ENCODE results near the gene PGM5. TPM values are rescaled to one million over a fixed set of nuclear protein-coding genes. Genes with fewer than 3 reads are reported as not detected.

The PGM5 gene
- total RNA-seq, 1 donor, result 0.36 TPM

- Histone ChIP-seq H3K27me3 (ENCODE audit: insufficient read depth, low read length) (no peaks in the 10 kb centered on the region), H3K27ac (ENCODE audit: low read depth, low read length) (no peak overlapping the region), H2AFZ (ENCODE audit: low read length) (no peak overlapping the region), H3K4me1 (ENCODE audit: insufficient read depth, low read length) (no peaks in the 10 kb centered on the region), H3K36me3 (ENCODE audit: insufficient read depth, low read length) (no peaks in the 10 kb centered on the region), H3K4me3 (ENCODE audit: insufficient read depth, low read length) (no peak overlapping the region), H4K20me1 (ENCODE audit: insufficient read depth, low read length) (no peaks in the 10 kb centered on the region), H3K79me2 (ENCODE audit: insufficient read depth, low read length) (no peaks in the 10 kb centered on the region), H3K9me3 (ENCODE audit: low read depth, low read length) (no peaks in the 10 kb centered on the region), H3K4me2 (ENCODE audit: insufficient read depth, low read length) (no peak overlapping the region)
- TF ChIP-seq CTCF (IDR thresholded peaks at IDR 0.05; ENCODE audit: extremely low read depth, low read depth, low read length), result no peak
- DNase-seq (ENCODE audit: insufficient read length, low spot score, missing footprints), result no peak
Observed at GRCh38 chr9:68533678-68534077, 177.3 kb downstream of the PGM5 start.

GRCh38 chr9:68536876-68537615, 180.6 kb downstream of the PGM5 start:
- H3K9me3 ChIP-seq (ENCODE audit: low read depth, low read length), result no peaks in the 10 kb centered on the region
- H2AFZ ChIP-seq (ENCODE audit: low read length), result no peak overlapping the region
- no peaks in the 10 kb centered on the region for H3K36me3 ChIP-seq (ENCODE audit: insufficient read depth, low read length)
- H3K4me2 ChIP-seq (ENCODE audit: insufficient read depth, low read length), result no peak overlapping the region
- H3K27ac ChIP-seq (ENCODE audit: low read depth, low read length), result no peak overlapping the region
- H3K27me3 ChIP-seq (ENCODE audit: insufficient read depth, low read length), result no peaks in the 10 kb centered on the region
- no peak overlapping the region for H3K4me3 ChIP-seq (ENCODE audit: insufficient read depth, low read length)
- no peaks in the 10 kb centered on the region for H4K20me1 ChIP-seq (ENCODE audit: insufficient read depth, low read length)
- H3K4me1 ChIP-seq (ENCODE audit: insufficient read depth, low read length), result no peaks in the 10 kb centered on the region
- no peak for DNase-seq (ENCODE audit: insufficient read length, low spot score, missing footprints)
- H3K79me2 ChIP-seq (ENCODE audit: insufficient read depth, low read length), result no peaks in the 10 kb centered on the region
- no peak for TF ChIP-seq CTCF (IDR thresholded peaks at IDR 0.05; ENCODE audit: extremely low read depth, low read depth, low read length)

GRCh38 chr9:68537616-68537880, 181.1 kb downstream of the PGM5 start:
- Histone ChIP-seq H3K79me2 (ENCODE audit: insufficient read depth, low read length) (no peaks in the 10 kb centered on the region), H3K27me3 (ENCODE audit: insufficient read depth, low read length) (no peaks in the 10 kb centered on the region), H3K9me3 (ENCODE audit: low read depth, low read length) (no peaks in the 10 kb centered on the region), H4K20me1 (ENCODE audit: insufficient read depth, low read length) (no peaks in the 10 kb centered on the region), H3K4me2 (ENCODE audit: insufficient read depth, low read length) (no peak overlapping the region), H3K4me3 (ENCODE audit: insufficient read depth, low read length) (no peak overlapping the region), H3K27ac (ENCODE audit: low read depth, low read length) (no peak overlapping the region), H2AFZ (ENCODE audit: low read length) (no peak overlapping the region), H3K36me3 (ENCODE audit: insufficient read depth, low read length) (no peaks in the 10 kb centered on the region), H3K4me1 (ENCODE audit: insufficient read depth, low read length) (no peaks in the 10 kb centered on the region)
- TF ChIP-seq CTCF (IDR thresholded peaks at IDR 0.05; ENCODE audit: extremely low read depth, low read depth, low read length), result no peak
- no peak for DNase-seq (ENCODE audit: insufficient read length, low spot score, missing footprints)

GRCh38 chr9:68538200-68538599, 181.8 kb downstream of the PGM5 start:
- H3K4me1 ChIP-seq (ENCODE audit: insufficient read depth, low read length), result no peaks in the 10 kb centered on the region
- no peak overlapping the region for H3K27ac ChIP-seq (ENCODE audit: low read depth, low read length)
- TF ChIP-seq CTCF (IDR thresholded peaks at IDR 0.05; ENCODE audit: extremely low read depth, low read depth, low read length), result no peak
- H3K27me3 ChIP-seq (ENCODE audit: insufficient read depth, low read length), result no peaks in the 10 kb centered on the region
- no peaks in the 10 kb centered on the region for H3K79me2 ChIP-seq (ENCODE audit: insufficient read depth, low read length)
- no peak overlapping the region for H3K4me2 ChIP-seq (ENCODE audit: insufficient read depth, low read length)
- H3K36me3 ChIP-seq (ENCODE audit: insufficient read depth, low read length), result no peaks in the 10 kb centered on the region
- no peak overlapping the region for H3K4me3 ChIP-seq (ENCODE audit: insufficient read depth, low read length)
- no peak overlapping the region for H2AFZ ChIP-seq (ENCODE audit: low read length)
- DNase-seq (ENCODE audit: insufficient read length, low spot score, missing footprints), result no peak
- H3K9me3 ChIP-seq (ENCODE audit: low read depth, low read length), result no peaks in the 10 kb centered on the region
- H4K20me1 ChIP-seq (ENCODE audit: insufficient read depth, low read length), result no peaks in the 10 kb centered on the region

Data from osteoblast (primary cell).